Stimulated activated CD8-positive, alpha-beta memory T cell treated with anti-CD3 and anti-CD28 coated beads, Interleukin-15, amount 100 ng/mL, for 1 hour (primary cell): Measurements from ENCODE around the gene CNTN5.

Source experiments
- DNase-seq: peaks from one replicate; pipeline ENCODE4 v3.0.0-alpha.2; 2020; ENCODE audit warnings: low read depth

CNTN5 gene

GRCh38 chr11:99513368-99513767 is 492.6 kb downstream of the CNTN5 start:
- no peak for DNase-seq

- DNase-seq: no peak
These were observed 498.3 kb downstream of the CNTN5 start for GRCh38 chr11:99519095-99519494.

- DNase-seq: no peak
These were observed 501.9 kb downstream of the CNTN5 start for GRCh38 chr11:99522467-99523173.

GRCh38 chr11:99531468-99531867 is 510.7 kb downstream of the CNTN5 start:
- no peak for DNase-seq

GRCh38 chr11:99534812-99535211 is 514.1 kb downstream of the CNTN5 start:
- no peak for DNase-seq

GRCh38 chr11:99535406-99535805 is 514.7 kb downstream of the CNTN5 start:
- no peak for DNase-seq

GRCh38 chr11:99535819-99536218 is 515.1 kb downstream of the CNTN5 start:
- DNase-seq: no peak

GRCh38 chr11:99537681-99538080 is 516.9 kb downstream of the CNTN5 start:
- DNase-seq: no peak

- no peak for DNase-seq
These were observed 524.9 kb downstream of the CNTN5 start for GRCh38 chr11:99545616-99546015.

GRCh38 chr11:99548264-99548663 is 527.5 kb downstream of the CNTN5 start:
- DNase-seq: no peak

- DNase-seq: no peak
These were observed 533.6 kb downstream of the CNTN5 start for GRCh38 chr11:99554232-99554903.

- no peak for DNase-seq
These were observed 534.7 kb downstream of the CNTN5 start for GRCh38 chr11:99555486-99555885.

- no peak for DNase-seq
These were observed 544.6 kb downstream of the CNTN5 start for GRCh38 chr11:99565333-99565732.

- DNase-seq: no peak
These were observed 546.7 kb downstream of the CNTN5 start for GRCh38 chr11:99567334-99567956.

GRCh38 chr11:99568808-99569207 is 548.1 kb downstream of the CNTN5 start:
- DNase-seq: no peak

GRCh38 chr11:99571094-99571493 is 550.3 kb downstream of the CNTN5 start:
- no peak for DNase-seq

- DNase-seq: no peak
These were observed 564.1 kb downstream of the CNTN5 start for GRCh38 chr11:99584830-99585229.

- no peak for DNase-seq
These were observed 564.9 kb downstream of the CNTN5 start for GRCh38 chr11:99585606-99586005.

GRCh38 chr11:99589771-99590170 is 569.0 kb downstream of the CNTN5 start:
- no peak for DNase-seq

- no peak for DNase-seq
These were observed 571.5 kb downstream of the CNTN5 start for GRCh38 chr11:99592266-99592665.

- DNase-seq: no peak
These were observed 572.4 kb downstream of the CNTN5 start for GRCh38 chr11:99593197-99593596.

GRCh38 chr11:99601179-99601578 is 580.4 kb downstream of the CNTN5 start:
- no peak for DNase-seq

- no peak for DNase-seq
These were observed 593.6 kb downstream of the CNTN5 start for GRCh38 chr11:99614352-99614751.
